Common myeloid progenitor, CD34-positive (primary cell): ENCODE results near the gene HSFX2.
"Not testable (repeated sequence)": the region's sequence is repeated elsewhere in the genome, so short reads cannot be mapped to it uniquely, and the experiment has no call there.

Experiments
- CTCF ChIA-PET: fragments of 350-600 bp; sonication (Branson Sonifier 250); formaldehyde crosslinking; loops from one replicate; lab custom pipeline; 2021; ENCODE audit warnings: antibody characterized with exemption; lab: Charles Lee
- POLR2A ChIA-PET: fragments of 350-600 bp; sonication (Branson Sonifier 250); formaldehyde crosslinking; loops from one replicate; lab custom pipeline; 2021; ENCODE audit warnings: antibody characterized with exemption; lab: Charles Lee
- DNase-seq, 3 donors: peaks; one replicate each; pipeline versions ENCODE4 v3.0.0 to v3.0.0-alpha.2; 2013
- H3K27ac ChIP-seq, 2 experiments: 1 replicate in 1 of 2; 2 replicates in 1 of 2; pipeline ENCODE4 v1.7.0; 2013; ENCODE audit warnings: inconsistent platforms in 2 of 2, low read length in 2 of 2, mild to moderate bottlenecking in 2 of 2, low read depth in 1 of 2, moderate library complexity in 1 of 2; ENCODE audit not compliant: severe bottlenecking in 2 of 2, insufficient read depth in 1 of 2, poor library complexity in 1 of 2
- H3K27me3 ChIP-seq, 5 experiments: replicated peaks in 2 of 5; 1 replicate in 3 of 5; 2 replicates in 2 of 5; pipeline versions ENCODE4 v1.6.1 to v1.7.0; 2013; ENCODE audit warnings: low read length in 4 of 5, mild to moderate bottlenecking in 2 of 5, moderate library complexity in 2 of 5, inconsistent platforms in 1 of 5; ENCODE audit not compliant: insufficient read depth in 5 of 5, control insufficient read depth in 4 of 5
- H3K36me3 ChIP-seq, 4 experiments: 1 replicate in 2 of 4; 2 replicates in 2 of 4; pipeline versions ENCODE4 v1.6.1 to v1.7.0; 2013; ENCODE audit warnings: low read length in 3 of 4, control low read depth in 1 of 4, mild to moderate bottlenecking in 1 of 4; ENCODE audit not compliant: control insufficient read depth in 4 of 4, insufficient read depth in 4 of 4
- H3K4me1 ChIP-seq, 4 experiments: 1 replicate in 3 of 4; 2 replicates in 1 of 4; pipeline versions ENCODE4 v1.6.1 to v1.7.1; 2013; ENCODE audit warnings: low read length in 3 of 4, mild to moderate bottlenecking in 3 of 4, control low read depth in 1 of 4, inconsistent platforms in 1 of 4, moderate library complexity in 1 of 4; ENCODE audit not compliant: control insufficient read depth in 4 of 4, insufficient read depth in 4 of 4; ENCODE audit errors: control extremely low read depth in 1 of 4
- H3K4me3 ChIP-seq, 7 experiments: 1 replicate in 4 of 7; 2 replicates in 3 of 7; pipeline versions ENCODE4 v1.5.1 to v1.7.0; 2013; ENCODE audit warnings: mild to moderate bottlenecking in 7 of 7, low read length in 6 of 7, moderate library complexity in 6 of 7, inconsistent platforms in 2 of 7, low read depth in 2 of 7, control low read depth in 1 of 7; ENCODE audit not compliant: insufficient read depth in 4 of 7, control insufficient read depth in 1 of 7; ENCODE audit errors: extremely low read depth in 1 of 7
- H3K9me3 ChIP-seq, 5 experiments: 1 replicate in 4 of 5; 2 replicates in 1 of 5; pipeline versions ENCODE4 v1.6.1 to v1.7.1; 2013; ENCODE audit warnings: low read length in 4 of 5, mild to moderate bottlenecking in 2 of 5, inconsistent platforms in 1 of 5, low read depth in 1 of 5, moderate library complexity in 1 of 5; ENCODE audit not compliant: control insufficient read depth in 4 of 5, insufficient read depth in 2 of 5; ENCODE audit errors: control extremely low read depth in 1 of 5
- WGBS: methylation state at CpG from one replicate; pipeline ENCODE4 v1.1.5; 2013; ENCODE audit not compliant: insufficient coverage; 5-methylcytosine and 5-hydroxymethylcytosine counted together

The HSFX2 gene

GRCh38 chrX:149551245-149551938, 43.7 kb downstream of the HSFX2 start:
- CTCF ChIA-PET, POLR2A ChIA-PET, H3K27ac ChIP-seq, DNase-seq, H3K9me3 ChIP-seq, H3K4me1 ChIP-seq, H3K36me3 ChIP-seq, H3K27me3 ChIP-seq, H3K4me3 ChIP-seq: not testable (repeated sequence)
- no CpG with 5 or more reads among the region's 4 CpGs for WGBS

DNA sequence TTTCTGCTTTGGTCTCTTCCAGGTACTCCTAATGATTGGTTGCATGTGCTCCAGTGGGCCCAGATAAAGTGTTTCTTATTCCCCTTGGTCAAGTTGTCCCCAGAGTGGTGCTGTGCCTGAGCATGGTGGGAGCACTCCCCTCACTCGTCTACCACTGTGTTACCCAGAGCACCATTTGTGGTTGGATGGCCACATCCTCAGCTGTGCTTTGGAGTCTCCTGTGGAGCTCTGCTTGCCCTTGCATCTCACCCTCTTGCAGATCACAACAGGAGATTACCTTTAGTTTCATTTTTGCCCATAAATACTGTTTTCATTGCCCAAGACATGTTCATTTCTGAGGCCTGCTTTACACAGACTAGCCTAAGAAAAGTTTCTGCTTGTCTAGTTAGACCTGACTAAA, 44.7 kb downstream of the HSFX2 start:
- no CpG with 5 or more reads among the region's 1 CpG for WGBS
- H3K4me3 ChIP-seq, CTCF ChIA-PET, H3K27ac ChIP-seq, DNase-seq, H3K27me3 ChIP-seq, POLR2A ChIA-PET, H3K4me1 ChIP-seq, H3K36me3 ChIP-seq, H3K9me3 ChIP-seq: not testable (repeated sequence)

DNA sequence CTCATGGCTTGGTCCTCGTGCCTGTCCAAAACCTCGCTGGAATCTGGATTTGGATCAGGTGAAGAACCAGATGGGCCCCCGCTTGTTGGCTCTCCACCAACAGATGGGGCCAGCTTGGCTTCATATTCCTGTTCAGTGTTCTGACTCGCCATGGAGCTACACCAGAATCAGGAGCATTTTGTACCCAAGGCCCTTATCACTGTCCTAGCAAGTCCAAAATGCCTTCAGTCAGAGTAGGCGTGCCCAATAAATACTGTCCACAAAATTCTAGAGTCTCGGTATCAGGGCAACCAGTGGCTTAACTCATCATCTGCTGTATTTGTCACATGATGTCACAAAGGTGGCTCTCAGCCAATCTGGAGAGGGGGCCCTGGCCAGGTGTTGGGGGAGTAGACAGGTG, 45.4 kb downstream of the HSFX2 start, which contains the start of gene HSFX3:
HSFX3 (minus strand) TSS at position 224 of the 400 bp plus-strand sequence; CDS start at position 152, 72 bp downstream.
- DNase-seq, H3K4me1 ChIP-seq, H3K36me3 ChIP-seq, CTCF ChIA-PET, H3K27ac ChIP-seq, H3K4me3 ChIP-seq, H3K27me3 ChIP-seq, POLR2A ChIA-PET, H3K9me3 ChIP-seq: not testable (repeated sequence)
- WGBS, result no CpG with 5 or more reads among the region's 6 CpGs

- no CpG with 5 or more reads among the region's 3 CpGs for WGBS
- POLR2A ChIA-PET, H3K4me1 ChIP-seq: not testable (repeated sequence)
Observed at GRCh38 chrX:149547782-149548181, 47.3 kb downstream of the HSFX2 start.

GRCh38 chrX:149546962-149547361, 48.2 kb downstream of the HSFX2 start:
- CTCF ChIA-PET, POLR2A ChIA-PET, H3K36me3 ChIP-seq: not testable (repeated sequence)

More at GRCh38 chrX:149547782-149548181, 47.3 kb downstream of the HSFX2 start:
- H3K27ac ChIP-seq, H3K27me3 ChIP-seq, H3K36me3 ChIP-seq, H3K4me3 ChIP-seq, H3K9me3 ChIP-seq, DNase-seq, CTCF ChIA-PET: not testable (repeated sequence)

GRCh38 chrX:149545545-149546543, 49.3 kb downstream of the HSFX2 start:
- peak; percentile 15 to 27 (median 23) for DNase-seq
- no CpG with 5 or more reads among the region's 29 CpGs for WGBS
- H3K4me3 ChIP-seq, H3K36me3 ChIP-seq, H3K27ac ChIP-seq, CTCF ChIA-PET, H3K27me3 ChIP-seq, H3K9me3 ChIP-seq, POLR2A ChIA-PET: not testable (repeated sequence)
- peaks cover 0 to 10% (median 6%) of the 10 kb centered on the region in 4 experiments for H3K4me1 ChIP-seq

More at GRCh38 chrX:149546962-149547361, 48.2 kb downstream of the HSFX2 start:
- H3K27ac ChIP-seq, H3K9me3 ChIP-seq, H3K4me3 ChIP-seq, H3K4me1 ChIP-seq, H3K27me3 ChIP-seq, DNase-seq: not testable (repeated sequence)
- no CpG with 5 or more reads among the region's 1 CpG for WGBS
